Stimulated activated CD8-positive, alpha-beta memory T cell treated with anti-CD3 and anti-CD28 coated beads, Interleukin-12 subunit alpha, Interleukin-12 subunit beta, amount 100 ng/mL, for 4 hours (primary cell): ENCODE data around the gene BUD13.

ENCODE experiments used
- DNase-seq: peaks from one replicate; pipeline ENCODE4 v3.0.0-alpha.2; 2020; ENCODE audit warnings: low read depth

The BUD13 gene

DNA sequence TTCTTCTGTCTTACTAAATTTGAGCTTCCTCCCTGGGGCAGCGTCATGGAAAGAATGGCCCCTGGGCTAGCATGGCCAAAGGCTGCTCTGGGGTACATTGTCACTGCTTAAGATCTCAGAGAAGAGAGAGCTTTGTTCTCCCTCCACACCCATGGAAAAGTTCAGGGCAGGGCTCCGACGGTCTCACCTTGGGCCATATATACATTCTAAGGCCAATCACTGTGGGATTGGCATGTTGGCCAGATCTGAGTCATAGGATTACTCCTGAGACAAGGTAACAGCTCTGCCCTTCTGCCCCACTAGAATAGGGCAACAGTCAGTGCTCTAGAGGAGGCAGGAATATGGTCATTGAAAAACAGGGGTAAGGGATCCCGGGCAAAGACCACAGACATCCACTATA, 56.2 kb downstream of the BUD13 start:
- DNase-seq, result no peak

DNA sequence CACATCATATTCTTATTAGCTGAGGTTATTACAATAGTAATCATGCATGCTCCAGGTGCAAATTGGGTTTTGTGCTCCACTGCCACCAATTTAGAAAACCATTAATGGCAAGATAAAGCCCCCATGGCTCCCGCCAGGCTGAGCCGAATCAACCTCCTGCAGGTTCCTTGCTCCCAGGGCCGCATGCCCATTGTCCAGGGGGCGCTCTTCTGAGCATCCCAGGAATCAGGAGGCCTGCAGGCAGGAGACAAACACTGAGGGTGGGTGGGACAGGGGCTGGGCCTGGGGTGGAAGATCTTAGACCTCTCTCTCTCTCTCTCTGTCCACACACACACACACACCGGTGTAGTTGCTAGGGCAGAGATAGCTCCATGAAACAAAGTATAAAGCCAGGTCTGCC, 57.4 kb downstream of the BUD13 start:
- DNase-seq, result no peak

DNA sequence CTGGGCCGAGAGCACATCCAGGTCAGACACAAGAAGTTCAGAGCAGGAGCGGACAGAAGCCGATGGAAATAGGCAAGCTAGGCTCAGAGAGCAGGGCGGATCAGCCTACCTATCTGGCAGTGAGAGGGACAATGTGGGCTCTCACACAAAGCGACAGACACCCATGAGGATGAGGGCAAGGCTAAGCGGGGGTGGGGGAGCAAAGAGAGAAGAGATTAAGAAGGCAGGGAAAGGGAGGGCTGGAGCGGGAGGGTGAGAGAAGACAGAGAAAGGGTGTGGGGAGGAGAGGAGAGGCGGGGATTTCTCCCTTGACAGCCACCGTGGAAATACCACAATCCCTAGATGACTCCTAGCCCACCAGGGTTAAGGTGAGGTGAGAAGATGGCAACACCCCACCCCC, 57.9 kb downstream of the BUD13 start:
- no peak for DNase-seq

DNA sequence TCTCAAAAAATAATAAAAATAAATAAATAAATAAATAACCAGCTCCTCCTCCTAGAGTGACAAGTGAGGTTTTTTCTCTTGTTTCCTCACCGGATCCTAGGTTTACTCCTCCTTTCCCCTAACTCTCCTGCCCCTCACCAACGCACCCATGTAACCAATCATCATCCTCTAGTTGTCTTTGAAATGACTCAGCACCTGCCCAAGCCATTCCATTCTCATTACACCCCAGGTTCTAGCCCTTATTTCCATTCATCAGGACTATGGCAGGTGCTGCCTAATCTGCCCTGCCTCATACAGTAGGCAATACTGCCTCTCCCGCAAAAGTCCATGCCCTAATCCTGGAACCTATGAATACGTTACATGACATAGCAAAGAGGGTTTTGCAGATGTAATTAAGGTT, 60.4 kb downstream of the BUD13 start:
- DNase-seq, result no peak

DNA sequence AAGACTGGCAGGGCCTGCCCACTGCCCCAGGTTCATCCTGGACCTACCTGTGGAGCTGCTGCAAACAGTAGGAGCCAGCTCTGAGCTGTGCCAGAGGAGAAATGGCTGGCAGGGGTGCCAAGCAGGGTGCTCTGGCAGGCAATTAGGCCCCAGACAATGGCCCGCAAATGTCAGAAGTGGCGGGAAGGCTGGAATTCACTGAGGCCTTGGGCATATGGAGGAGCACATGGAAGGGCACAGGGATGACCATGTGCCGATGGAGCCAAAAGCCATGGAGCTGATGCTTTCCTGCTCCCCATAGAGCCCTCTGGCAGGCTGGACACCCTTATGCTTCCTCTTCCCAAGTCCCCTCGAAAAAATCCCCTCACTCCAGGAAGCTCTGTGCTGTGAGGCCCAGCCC, 62.0 kb downstream of the BUD13 start:
- no peak for DNase-seq

GRCh38 chr11:116710001-116710674, 62.6 kb downstream of the BUD13 start:
- no peak for DNase-seq

DNA sequence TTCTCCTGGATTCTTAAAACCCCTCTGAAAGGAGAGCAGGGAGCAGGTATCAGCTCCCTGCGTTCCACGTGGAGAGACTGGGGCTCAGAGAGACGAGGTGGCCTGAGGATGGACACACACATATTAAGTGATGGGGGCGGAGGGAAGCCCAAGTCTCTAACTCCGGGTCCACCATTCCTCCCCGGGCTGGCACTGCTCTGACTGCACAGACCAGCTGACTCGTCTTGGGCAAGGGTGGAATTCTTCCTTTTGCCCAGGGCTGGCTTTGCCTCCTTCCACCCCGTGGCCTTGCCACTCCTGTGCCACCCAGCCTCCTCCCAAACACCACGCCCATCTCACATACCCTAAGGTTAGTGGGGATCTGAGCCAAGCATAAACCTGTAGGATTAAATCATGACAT, 65.0 kb downstream of the BUD13 start:
- no peak for DNase-seq

DNA sequence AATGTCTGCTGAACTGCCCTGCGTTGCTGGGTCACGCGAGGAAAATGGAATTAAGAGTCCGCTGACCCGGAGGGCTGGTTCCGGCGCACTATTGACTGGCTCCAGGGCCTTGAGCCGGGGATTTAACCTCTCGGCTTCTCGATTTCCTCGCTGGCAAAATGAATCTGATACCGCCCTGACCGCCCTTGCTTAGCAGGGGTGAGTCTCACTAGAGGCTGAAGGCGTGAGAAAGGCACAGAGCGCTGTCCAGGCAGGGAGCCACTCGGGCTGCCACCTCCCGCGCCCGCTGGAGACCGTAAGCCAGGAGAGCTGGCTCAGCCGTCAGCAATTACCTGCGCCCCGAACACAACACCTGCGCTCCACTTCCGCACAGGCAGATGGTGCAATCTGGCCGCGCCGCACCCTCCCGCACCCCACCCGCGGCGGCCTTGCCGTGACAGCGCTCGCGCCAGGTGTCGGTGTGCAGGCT, 65.6 kb downstream of the BUD13 start:
- DNase-seq, result no peak

GRCh38 chr11:116703421-116703820, 69.4 kb downstream of the BUD13 start:
- DNase-seq, result no peak

DNA sequence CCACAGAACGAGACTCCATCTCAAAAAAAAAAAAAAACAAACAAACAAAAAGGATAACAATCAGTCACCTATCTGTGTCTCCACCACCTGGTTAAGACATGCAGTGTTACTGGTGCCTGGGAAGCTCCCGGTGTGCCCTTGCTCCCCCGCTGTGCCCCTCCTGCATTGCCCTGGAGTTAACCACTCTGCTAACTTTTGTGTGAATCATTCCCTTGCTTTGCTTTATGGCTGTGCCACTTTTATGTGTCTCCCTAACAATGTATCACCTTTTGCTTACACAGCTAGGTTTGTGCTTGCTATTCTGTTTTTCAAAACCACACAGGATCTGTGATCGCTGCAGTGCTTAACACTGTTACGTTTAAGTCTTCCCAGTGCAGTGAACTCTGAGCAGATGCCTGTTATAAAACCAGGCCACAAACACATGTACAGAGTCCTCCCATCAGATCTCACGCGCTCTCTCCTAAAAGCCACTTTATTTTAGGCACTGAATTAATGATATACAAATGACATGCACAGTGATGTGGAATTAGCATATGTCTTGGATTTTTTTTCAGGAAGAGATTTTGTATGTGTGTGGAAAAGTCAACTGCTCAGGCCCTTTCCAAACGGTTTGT, 69.9 kb downstream of the BUD13 start:
- DNase-seq, result no peak

DNA sequence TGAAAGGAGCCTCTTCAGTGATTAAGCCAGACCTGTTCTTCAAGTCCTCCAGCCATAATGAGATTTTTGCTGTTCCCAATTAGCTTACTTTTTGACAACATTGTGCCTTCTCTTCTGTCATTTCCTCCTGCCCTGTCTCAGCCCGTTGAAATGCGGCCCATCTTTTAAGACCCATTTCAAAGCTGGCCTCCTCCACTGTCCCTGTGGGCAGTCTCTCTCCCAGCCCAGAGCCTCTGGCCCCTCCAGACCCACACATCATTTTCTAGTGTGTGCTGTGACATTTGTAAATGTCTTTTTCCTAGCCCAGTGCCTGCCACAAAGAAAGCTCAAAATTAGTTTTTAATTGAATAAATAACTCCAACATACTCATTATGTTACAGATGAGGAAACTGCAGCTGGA, 70.9 kb downstream of the BUD13 start:
- DNase-seq, result no peak

- no peak for DNase-seq
Measured at GRCh38 chr11:116701297-116701801, 71.4 kb downstream of the BUD13 start.

DNA sequence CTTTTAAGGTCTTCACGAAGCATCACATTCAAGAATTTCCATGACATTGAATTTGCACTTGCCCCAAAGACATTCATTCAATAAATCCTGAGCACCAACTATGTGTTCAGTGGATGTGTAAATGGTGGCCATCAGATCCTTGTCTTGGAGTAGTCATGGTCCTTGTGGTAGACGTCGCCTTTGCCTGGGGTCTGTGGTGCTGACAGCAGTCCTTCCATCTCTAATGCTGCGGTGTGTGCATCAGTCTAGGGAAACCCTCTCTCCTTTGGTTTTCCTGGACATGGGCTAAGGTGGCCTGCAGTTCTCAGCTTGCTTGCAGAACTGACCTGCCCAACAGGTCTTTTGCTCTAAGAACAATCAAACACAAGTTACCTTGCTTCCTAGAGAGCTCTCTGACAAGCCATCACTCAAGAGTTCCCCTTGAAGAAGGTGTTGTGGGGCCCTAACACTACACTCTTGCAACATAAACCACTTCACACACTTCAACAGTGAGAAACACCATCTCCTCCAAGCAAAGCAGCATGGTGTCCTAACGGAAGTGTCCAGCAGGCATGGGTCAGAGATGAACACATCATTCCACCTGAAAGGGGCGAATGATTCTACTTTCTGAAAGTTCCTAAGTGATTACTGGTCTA, 72.1 kb downstream of the BUD13 start:
- no peak for DNase-seq
